ENCODE measurements around the gene SLC7A1.

Gene SLC7A1

GRCh38 chr13:29575098-29575497 lies 20.4 kb downstream of the SLC7A1 start:
- Histone ChIP-seq H4K20me1 (ENCODE audit: insufficient read depth, low read length) (no peaks in the 10 kb centered on the region; the same call in 1 of the 2 replicates), H3K9ac (ENCODE audit: low read length) (no peak overlapping the region), H3K9me3 (ENCODE audit: low read length) (no peaks in the 10 kb centered on the region), H2AFZ (ENCODE audit: low read length) (no peak overlapping the region), H3K27ac (ENCODE audit: low read depth, low read length, poor library complexity, severe bottlenecking) (no peak overlapping the region), H3F3A (ENCODE audit: insufficient read depth, low read length) (no peaks in the 10 kb centered on the region; the same call in 1 of the 2 replicates), H3K79me2 (ENCODE audit: insufficient read depth, low read length) (peaks cover 97% of the 10 kb centered on the region), H3K4me1 (ENCODE audit: insufficient read depth, low read length, severe bottlenecking) (peaks cover 19% of the 10 kb centered on the region), H3K4me3 (ENCODE audit: low read depth, low read length, poor library complexity, severe bottlenecking) (no peak overlapping the region), H3K36me3 (ENCODE audit: insufficient read depth, low read length) (peaks cover 18% of the 10 kb centered on the region), H3K4me2 (ENCODE audit: low read length) (no peak overlapping the region), H3K27me3 (ENCODE audit: insufficient read depth, low read length) (no peaks in the 10 kb centered on the region), H3K9me2 (ENCODE audit: low read depth, low read length) (no peaks in the 10 kb centered on the region)
- no peak for TF ChIP-seq CTCF (IDR thresholded peaks at IDR 0.05; ENCODE audit: low read length)
- no peak for TF ChIP-seq EZH2 (IDR thresholded peaks at IDR 0.05; ENCODE audit: borderline replicate concordance, low read length)

- no peak overlapping the region for H3K27ac ChIP-seq (ENCODE audit: low read depth, low read length, poor library complexity, severe bottlenecking)
- peak overlapping the region; percentile 7; the same call in 1 of the 2 replicates for H3K4me2 ChIP-seq (ENCODE audit: low read length)
Observed at GRCh38 chr13:29573190-29573589, 22.3 kb downstream of the SLC7A1 start.

GRCh38 chr13:29572575-29572974 lies 22.9 kb downstream of the SLC7A1 start:
- Histone ChIP-seq H4K20me1 (ENCODE audit: insufficient read depth, low read length) (no peaks in the 10 kb centered on the region; the same call in 1 of the 2 replicates), H3K9me3 (ENCODE audit: low read length) (no peaks in the 10 kb centered on the region), H3K36me3 (ENCODE audit: insufficient read depth, low read length) (peaks cover 17% of the 10 kb centered on the region), H3K79me2 (ENCODE audit: insufficient read depth, low read length) (peaks cover 99% of the 10 kb centered on the region), H3K4me2 (ENCODE audit: low read length) (no peak overlapping the region), H3K27ac (ENCODE audit: low read depth, low read length, poor library complexity, severe bottlenecking) (no peak overlapping the region), H2AFZ (ENCODE audit: low read length) (no peak overlapping the region), H3K9ac (ENCODE audit: low read length) (no peak overlapping the region), H3F3A (ENCODE audit: insufficient read depth, low read length) (no peaks in the 10 kb centered on the region; the same call in 1 of the 2 replicates), H3K27me3 (ENCODE audit: insufficient read depth, low read length) (no peaks in the 10 kb centered on the region), H3K4me3 (ENCODE audit: low read depth, low read length, poor library complexity, severe bottlenecking) (no peak overlapping the region), H3K4me1 (ENCODE audit: insufficient read depth, low read length, severe bottlenecking) (peaks cover 38% of the 10 kb centered on the region), H3K9me2 (ENCODE audit: low read depth, low read length) (no peaks in the 10 kb centered on the region)
- TF ChIP-seq CTCF (IDR thresholded peaks at IDR 0.05; ENCODE audit: low read length): no peak
- TF ChIP-seq EZH2 (IDR thresholded peaks at IDR 0.05; ENCODE audit: borderline replicate concordance, low read length): no peak

More at GRCh38 chr13:29573190-29573589, 22.3 kb downstream of the SLC7A1 start:
- Histone ChIP-seq H3K9ac (ENCODE audit: low read length) (no peak overlapping the region), H3K9me3 (ENCODE audit: low read length) (no peaks in the 10 kb centered on the region), H3K9me2 (ENCODE audit: low read depth, low read length) (no peaks in the 10 kb centered on the region), H3K4me3 (ENCODE audit: low read depth, low read length, poor library complexity, severe bottlenecking) (no peak overlapping the region), H2AFZ (ENCODE audit: low read length) (no peak overlapping the region), H4K20me1 (ENCODE audit: insufficient read depth, low read length) (no peaks in the 10 kb centered on the region; the same call in 1 of the 2 replicates), H3F3A (ENCODE audit: insufficient read depth, low read length) (no peaks in the 10 kb centered on the region; the same call in 1 of the 2 replicates), H3K79me2 (ENCODE audit: insufficient read depth, low read length) (peaks cover 99% of the 10 kb centered on the region), H3K27me3 (ENCODE audit: insufficient read depth, low read length) (no peaks in the 10 kb centered on the region), H3K4me1 (ENCODE audit: insufficient read depth, low read length, severe bottlenecking) (peaks cover 38% of the 10 kb centered on the region), H3K36me3 (ENCODE audit: insufficient read depth, low read length) (peaks cover 17% of the 10 kb centered on the region)
- TF ChIP-seq CTCF (IDR thresholded peaks at IDR 0.05; ENCODE audit: low read length): no peak
- no peak for TF ChIP-seq EZH2 (IDR thresholded peaks at IDR 0.05; ENCODE audit: borderline replicate concordance, low read length)
